ENCODE measurements around the gene GTF2H4.
"Not testable (repeated sequence)": the region's sequence is repeated elsewhere in the genome, so short reads cannot be mapped to it uniquely, and the experiment has no call there.

GTF2H4 gene

DNA sequence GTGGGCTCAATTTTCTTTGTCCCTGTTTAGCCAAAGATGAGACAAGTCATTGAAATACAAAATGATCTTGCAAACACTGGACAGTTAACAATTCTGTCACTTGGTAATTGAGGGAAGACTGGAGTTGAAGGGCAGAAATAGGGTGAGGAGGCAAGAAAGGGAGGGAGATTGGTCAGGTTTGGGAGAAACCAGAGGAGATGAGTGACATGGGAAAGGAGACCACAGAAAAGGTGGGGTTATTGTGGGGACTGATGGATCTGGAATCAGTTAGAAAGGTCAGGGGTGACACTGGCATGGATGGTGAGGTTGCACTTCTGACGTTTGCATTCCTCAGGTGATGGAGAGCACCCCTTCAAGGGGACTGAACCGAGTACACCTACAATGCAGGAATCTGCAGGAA is 693 bp downstream of the GTF2H4 start:
- Histone ChIP-seq H3K27me3 (no peaks in the 10 kb centered on the region), H3K4me3 (peak overlapping the region; percentile 84), H3K36me3 (peaks cover 46% of the 10 kb centered on the region), H3K9ac (peak overlapping the region; percentile 87), H3K4me1 (peaks cover 20% of the 10 kb centered on the region), H4K20me1 (no peaks in the 10 kb centered on the region), H3K27ac (peak overlapping the region; percentile 76), H3K4me2 (peak overlapping the region; percentile 92), H3K9me3 (no peaks in the 10 kb centered on the region)
- TF ChIP-seq Cebpa-rat (IDR thresholded peaks at IDR 0.05): no peak

DNA sequence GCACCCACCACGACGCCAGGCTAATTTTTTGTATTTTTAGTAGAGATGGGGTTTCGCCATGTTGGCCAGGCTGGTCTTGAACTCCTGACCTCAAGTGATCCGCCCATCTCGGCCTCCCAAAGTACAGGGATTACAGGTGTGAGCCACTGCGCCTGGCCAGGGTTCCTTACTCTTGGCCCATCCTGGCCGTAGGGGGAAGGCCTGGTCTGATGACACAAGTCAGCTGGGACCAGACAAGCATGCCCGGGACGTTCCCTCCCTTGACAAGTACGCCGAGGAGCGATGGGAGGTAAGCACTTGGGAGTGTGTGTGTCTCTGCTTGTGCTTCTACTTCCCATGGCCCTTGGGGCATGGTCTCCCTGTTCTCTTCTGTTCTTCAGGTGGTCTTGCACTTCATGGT is 2.5 kb downstream of the GTF2H4 start:
- H3K9me3 ChIP-seq, H3K27ac ChIP-seq, H3K27me3 ChIP-seq, H3K9ac ChIP-seq, H3K4me3 ChIP-seq, H4K20me1 ChIP-seq, H3K4me2 ChIP-seq: not testable (repeated sequence)
- Histone ChIP-seq H3K36me3 (peaks cover 46% of the 10 kb centered on the region), H3K4me1 (peaks cover 32% of the 10 kb centered on the region)

DNA sequence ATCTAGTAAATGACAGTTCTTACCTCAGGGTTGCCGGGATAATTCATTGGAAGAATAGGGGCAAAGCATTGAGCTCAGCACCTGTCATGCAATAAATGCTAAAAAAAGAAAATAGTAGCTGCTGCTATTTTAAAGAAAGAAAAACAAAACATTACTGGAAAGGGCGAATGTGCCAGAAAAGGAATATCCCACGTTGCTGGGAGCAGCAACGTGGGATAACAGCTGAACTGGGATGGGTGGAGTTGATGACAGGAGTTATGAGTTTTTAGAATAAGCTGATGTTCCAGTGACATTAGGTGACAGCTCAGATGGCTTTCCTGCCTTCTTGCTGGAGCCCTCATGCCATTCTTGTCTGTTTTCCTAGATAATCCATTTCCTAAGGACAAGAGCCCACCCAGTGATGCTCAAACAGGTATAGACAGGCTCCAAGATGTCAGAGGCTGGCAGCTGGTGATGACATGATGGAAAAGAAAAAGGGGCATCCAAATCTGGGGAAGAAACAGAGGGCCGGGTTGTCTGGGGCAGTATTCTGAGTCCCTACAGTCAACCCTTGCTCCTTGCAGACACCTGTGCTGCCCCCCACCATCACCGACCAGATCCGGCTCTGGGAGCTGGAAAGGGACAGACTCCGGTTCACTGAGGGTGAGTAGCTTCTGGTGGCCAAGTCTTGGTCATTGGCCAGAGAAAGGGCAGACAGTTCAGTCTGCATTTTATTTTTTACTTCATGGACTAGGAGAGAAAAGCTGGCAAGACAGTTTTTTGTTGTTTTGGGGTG is 4.9 kb downstream of the GTF2H4 start:
- Histone ChIP-seq H3K4me1 (peaks cover 32% of the 10 kb centered on the region), H3K27me3 (no peaks in the 10 kb centered on the region), H3K9me3 (no peaks in the 10 kb centered on the region), H3K4me3 (no peak overlapping the region), H3K4me2 (peak overlapping the region; percentile 91; the same call in 1 of the 2 replicates), H3K27ac (no peak overlapping the region), H3K9ac (peak overlapping the region; percentile 86; the same call in 1 of the 2 replicates), H4K20me1 (no peaks in the 10 kb centered on the region), H3K36me3 (peaks cover 67% of the 10 kb centered on the region)
- no peak for TF ChIP-seq Cebpa-rat (IDR thresholded peaks at IDR 0.05)

DNA sequence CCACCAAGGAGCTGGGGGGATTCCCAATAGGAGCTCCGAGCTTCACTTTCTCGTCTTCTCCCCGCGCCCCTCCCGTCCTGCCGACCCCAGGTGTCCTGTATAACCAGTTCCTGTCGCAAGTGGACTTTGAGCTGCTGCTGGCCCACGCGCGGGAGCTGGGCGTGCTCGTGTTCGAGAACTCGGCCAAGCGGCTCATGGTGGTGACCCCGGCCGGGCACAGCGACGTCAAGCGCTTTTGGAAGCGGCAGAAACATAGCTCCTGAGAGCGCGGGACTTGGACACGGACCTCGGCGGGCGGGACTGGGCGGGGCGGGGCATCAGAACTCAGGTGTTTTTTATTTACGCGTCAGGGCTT is 5.7 kb downstream of the GTF2H4 start:
- peak overlapping the region; percentile 76 for H3K4me3 ChIP-seq
- no peaks in the 10 kb centered on the region for H3K27me3 ChIP-seq
- H3K4me1 ChIP-seq: peaks cover 29% of the 10 kb centered on the region
- H3K36me3 ChIP-seq: peaks cover 75% of the 10 kb centered on the region
- peak overlapping the region; percentile 86 for H3K9ac ChIP-seq
- H4K20me1 ChIP-seq: no peaks in the 10 kb centered on the region
- H3K27ac ChIP-seq: peak overlapping the region; percentile 86
- no peak for TF ChIP-seq Cebpa-rat (IDR thresholded peaks at IDR 0.05)
- peak overlapping the region; percentile 91 for H3K4me2 ChIP-seq
- H3K9me3 ChIP-seq: no peaks in the 10 kb centered on the region

DNA sequence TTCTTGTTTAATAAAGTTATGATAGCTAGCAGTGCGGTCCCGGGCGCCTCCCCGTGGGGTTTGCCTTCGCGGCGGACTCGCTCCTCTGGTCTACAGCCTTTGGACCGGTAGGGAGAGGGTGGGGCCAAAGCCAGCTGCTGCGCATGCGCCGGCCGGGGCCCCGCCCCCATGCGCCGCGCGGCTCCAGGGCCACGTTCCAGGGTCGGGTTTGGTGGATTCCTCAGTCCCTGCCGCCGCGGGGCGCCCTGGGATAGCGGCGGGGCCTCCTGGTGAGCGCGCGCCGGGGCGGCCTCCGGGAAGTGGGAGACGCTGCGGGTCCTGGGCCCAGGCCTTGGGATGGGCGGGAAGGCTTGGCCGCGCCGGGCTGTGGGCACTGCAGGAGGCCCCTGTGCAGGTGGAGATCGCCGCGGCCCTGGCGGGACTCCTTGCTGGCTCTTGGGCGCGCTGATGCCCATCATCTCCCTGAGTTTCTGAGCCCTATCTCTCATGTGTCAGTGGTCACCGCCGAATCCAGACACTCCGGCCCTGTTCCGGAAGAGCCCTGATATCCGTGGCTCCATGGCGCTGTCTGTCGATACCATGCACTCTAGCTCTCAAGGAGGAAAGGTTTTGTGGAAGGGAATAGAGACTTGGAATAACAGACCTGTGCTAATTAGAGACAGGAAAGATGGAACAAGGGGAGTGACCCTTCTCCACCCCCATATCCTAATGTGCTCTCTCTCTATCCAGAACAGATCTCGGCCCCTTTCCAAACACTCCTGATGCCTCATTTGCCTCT is 6.3 kb downstream of the GTF2H4 start, which contains the start of gene VARS2:
TSS of gene VARS2 (plus strand) at position 163 of the 778 bp plus-strand sequence. CDS start at position 762, 599 bp downstream.
- Histone ChIP-seq H3K36me3 (peaks cover 77% of the 10 kb centered on the region), H3K4me2 (peak within 1 kb of the TSS; percentile 91), H3K9ac (peak within 1 kb of the TSS; percentile 86), H3K9me3 (no peaks in the 10 kb centered on the region), H4K20me1 (no peaks in the 10 kb centered on the region), H3K4me3 (peak within 1 kb of the TSS; percentile 76), H3K27ac (peak within 1 kb of the TSS; percentile 86), H3K4me1 (peaks cover 23% of the 10 kb centered on the region), H3K27me3 (no peaks in the 10 kb centered on the region)
- no peak for TF ChIP-seq Cebpa-rat (IDR thresholded peaks at IDR 0.05)

DNA sequence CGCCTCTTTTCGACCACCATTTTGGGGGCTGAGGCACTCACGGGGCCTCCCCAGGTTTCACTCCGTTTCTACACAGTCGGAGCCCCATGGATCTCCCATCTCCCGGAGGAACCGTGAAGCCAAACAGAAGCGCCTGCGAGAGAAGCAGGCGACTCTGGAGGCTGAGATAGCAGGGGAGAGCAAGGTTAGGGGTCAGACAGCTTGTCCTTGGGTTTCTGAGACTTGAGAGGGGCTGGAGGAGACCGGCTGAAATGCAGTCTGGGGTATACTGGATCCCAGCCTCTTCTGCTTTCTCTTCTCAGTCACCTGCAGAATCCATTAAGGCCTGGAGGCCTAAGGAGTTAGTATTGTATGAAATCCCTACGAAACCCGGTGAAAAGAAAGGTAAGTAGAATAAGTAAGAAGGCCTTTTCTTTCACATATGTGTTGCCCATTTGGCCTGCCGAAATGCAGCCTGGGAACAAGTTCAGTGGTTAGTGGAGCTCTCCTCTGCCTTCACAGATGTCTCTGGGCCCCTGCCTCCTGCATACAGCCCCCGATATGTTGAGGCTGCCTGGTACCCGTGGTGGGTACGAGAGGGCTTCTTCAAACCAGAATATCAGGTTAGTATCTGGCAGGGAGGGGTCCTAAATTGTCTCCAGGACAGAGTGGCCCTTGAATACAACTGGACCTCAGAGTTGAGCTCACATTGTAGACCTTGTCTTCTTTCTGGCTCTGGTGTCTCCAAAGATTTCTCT is 7.0 kb downstream of the GTF2H4 start:
- Histone ChIP-seq H3K9me3 (no peaks in the 10 kb centered on the region), H3K4me3 (peak overlapping the region; percentile 76), H4K20me1 (no peaks in the 10 kb centered on the region), H3K27me3 (no peaks in the 10 kb centered on the region), H3K9ac (peak overlapping the region; percentile 86), H3K4me2 (peak overlapping the region; percentile 91), H3K4me1 (peaks cover 20% of the 10 kb centered on the region), H3K36me3 (peaks cover 77% of the 10 kb centered on the region), H3K27ac (peak overlapping the region; percentile 86)
- no peak for TF ChIP-seq Cebpa-rat (IDR thresholded peaks at IDR 0.05)

DNA sequence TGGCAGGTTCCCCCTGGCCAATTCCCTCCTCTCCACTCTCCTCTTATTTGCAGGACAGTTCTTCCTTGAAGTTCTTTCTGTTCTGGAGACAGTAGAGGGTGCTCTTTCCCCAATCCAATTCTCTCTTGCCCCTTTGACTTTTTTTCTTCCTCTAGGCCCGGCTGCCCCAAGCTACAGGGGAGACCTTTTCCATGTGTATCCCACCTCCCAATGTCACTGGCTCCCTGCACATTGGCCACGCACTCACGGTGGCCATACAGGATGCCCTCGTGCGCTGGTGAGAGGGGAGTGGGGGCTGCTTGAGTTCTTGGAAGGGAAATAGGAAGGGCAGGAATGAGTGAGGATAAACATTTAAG is 7.6 kb downstream of the GTF2H4 start:
- Histone ChIP-seq H3K4me2 (peak overlapping the region; percentile 91), H3K9ac (peak overlapping the region; percentile 86; the same call in 1 of the 2 replicates), H3K27me3 (no peaks in the 10 kb centered on the region), H3K9me3 (no peaks in the 10 kb centered on the region), H3K27ac (no peak overlapping the region), H3K4me1 (peaks cover 20% of the 10 kb centered on the region), H4K20me1 (no peaks in the 10 kb centered on the region), H3K4me3 (no peak overlapping the region), H3K36me3 (peaks cover 77% of the 10 kb centered on the region)
- no peak for TF ChIP-seq Cebpa-rat (IDR thresholded peaks at IDR 0.05)

DNA sequence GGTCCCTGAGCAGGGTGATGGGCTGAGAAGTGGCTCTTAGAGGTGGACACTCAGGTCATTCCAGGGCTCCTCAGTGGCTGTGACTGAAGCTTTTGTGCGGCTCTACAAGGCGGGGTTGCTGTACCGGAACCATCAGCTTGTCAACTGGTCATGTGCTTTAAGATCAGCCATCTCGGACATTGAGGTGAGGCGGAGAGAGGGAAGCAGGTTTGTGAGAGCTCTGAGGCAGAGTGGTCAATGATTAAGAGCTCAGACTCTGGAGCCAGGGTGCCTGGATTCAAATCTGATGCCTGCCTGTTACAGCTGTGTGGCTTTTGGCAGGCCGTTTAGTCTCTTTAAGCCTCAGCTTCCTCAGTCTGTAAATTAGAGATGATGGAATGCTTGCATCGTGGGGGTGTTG is 9.0 kb downstream of the GTF2H4 start:
- TF ChIP-seq Cebpa-rat (IDR thresholded peaks at IDR 0.05): no peak
- Histone ChIP-seq H4K20me1 (no peaks in the 10 kb centered on the region), H3K9ac (peak overlapping the region; percentile 34; the same call in 1 of the 2 replicates), H3K27me3 (no peaks in the 10 kb centered on the region), H3K9me3 (no peaks in the 10 kb centered on the region), H3K36me3 (peaks cover 78% of the 10 kb centered on the region), H3K27ac (no peak overlapping the region), H3K4me2 (no peak overlapping the region), H3K4me3 (no peak overlapping the region), H3K4me1 (peaks cover 20% of the 10 kb centered on the region)

DNA sequence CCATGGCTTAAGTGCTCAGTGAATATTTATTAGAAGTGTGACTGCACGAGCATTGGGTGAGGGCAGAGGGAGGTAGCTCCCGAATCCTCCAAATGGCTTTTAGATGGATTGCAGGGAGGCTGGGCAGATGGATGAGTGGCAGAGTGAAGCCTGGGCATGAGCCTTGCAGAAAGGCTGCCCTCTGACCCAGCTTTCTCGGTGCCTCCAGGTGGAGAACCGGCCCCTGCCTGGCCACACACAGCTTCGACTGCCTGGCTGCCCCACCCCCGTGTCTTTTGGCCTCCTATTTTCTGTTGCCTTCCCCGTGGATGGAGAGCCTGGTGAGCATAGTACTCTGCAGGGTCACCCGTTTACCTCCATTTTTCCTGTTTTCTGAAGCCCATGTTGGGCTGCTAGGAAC is 9.5 kb downstream of the GTF2H4 start:
- TF ChIP-seq Cebpa-rat (IDR thresholded peaks at IDR 0.05): no peak
- Histone ChIP-seq H3K9me3 (no peaks in the 10 kb centered on the region), H3K4me3 (no peak overlapping the region), H4K20me1 (no peaks in the 10 kb centered on the region), H3K36me3 (peaks cover 78% of the 10 kb centered on the region), H3K27ac (no peak overlapping the region), H3K27me3 (no peaks in the 10 kb centered on the region), H3K9ac (0 out of 2 replicates have a peak overlapping the region, but pooled peaks have one; percentile 34), H3K4me2 (no peak overlapping the region), H3K4me1 (peaks cover 20% of the 10 kb centered on the region)
